Natural killer cell treated with Interleukin-12 subunit alpha and Interleukin-12 subunit beta and Interleukin-15 and Interleukin-18, amount 100 ng/mL, for 72 hours (primary cell): ENCODE measurements around the gene MRPL21. TPM values are rescaled to one million over a fixed set of nuclear protein-coding genes. Genes with fewer than 3 reads are reported as not detected.
A peak's percentile ranks its signal among the peaks of the same experiment; 100 is the strongest.

ENCODE experiments used
- ATAC-seq, 2 donors: fragments of 150-1000 bp; cut with Tn5 transposase in 1 of 2; sonication (Bioruptor Pico), chemical (Tn5 transposase) in 1 of 2; 2 replicates each; pipeline ENCODE4 v1.10.0; 2021
- DNase-seq: peaks from one replicate; pipeline ENCODE4 v3.0.0; 2022; ENCODE audit warnings: low spot score
- H3K27ac Mint-ChIP-seq, 2 donors: 1 replicate in 1 of 2; 2 replicates in 1 of 2; pipeline ENCODE4 v1.8.0; 2022; ENCODE audit warnings: mixed read lengths in 2 of 2, mild to moderate bottlenecking in 1 of 2, moderate library complexity in 1 of 2
- H3K27me3 Mint-ChIP-seq, 2 donors: 1 replicate in 1 of 2; 2 replicates in 1 of 2; pipeline ENCODE4 v1.8.0; 2022; ENCODE audit warnings: mixed read lengths in 2 of 2
- H3K36me3 Mint-ChIP-seq: one replicate; pipeline ENCODE4 v1.8.0; 2022; ENCODE audit warnings: mixed read lengths
- H3K4me1 Mint-ChIP-seq, 2 donors: 1 replicate in 1 of 2; 2 replicates in 1 of 2; pipeline ENCODE4 v1.8.0; 2022; ENCODE audit warnings: low read depth in 2 of 2, mixed read lengths in 2 of 2, mild to moderate bottlenecking in 1 of 2
- H3K4me3 Mint-ChIP-seq: one replicate; pipeline ENCODE4 v1.8.0; 2022; ENCODE audit warnings: mixed read lengths
- H3K9me3 Mint-ChIP-seq: 2 replicates; pipeline ENCODE4 v1.8.0; 2022; ENCODE audit warnings: mixed read lengths
- total RNA-seq, 2 donors: library from RNA; stranded (reverse); gene quantifications; one replicate each; pipeline ENCODE4 v1.2.3, GENCODE V29; 2022

The MRPL21 gene
- total RNA-seq, 2 donors from 2014 or later = 57.6 to 108 TPM

DNA sequence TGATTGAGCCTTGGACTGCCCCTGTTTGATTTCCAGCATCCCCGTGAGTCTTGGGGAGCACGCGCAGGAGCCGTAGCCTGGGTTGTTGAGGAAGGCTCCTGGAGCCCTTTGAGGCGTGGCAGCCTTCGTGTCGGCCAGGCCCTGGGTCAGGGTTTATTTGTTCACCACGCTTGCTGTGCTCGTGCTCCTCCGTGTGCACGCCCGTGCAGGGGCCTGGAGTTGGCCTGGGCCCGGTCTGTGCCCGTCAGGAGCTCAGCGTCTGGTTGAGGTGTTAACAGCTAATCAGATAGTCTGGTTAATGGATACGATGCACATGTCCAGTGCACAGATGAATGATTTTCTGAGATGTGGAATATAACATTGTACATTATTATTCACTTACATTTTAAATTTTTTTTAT, 8.1 kb upstream of the MRPL21 start:
- Mint-ChIP-seq H3K9me3 (no peaks in the 10 kb centered on the region), H3K4me3 (no peak overlapping the region), H3K27me3 (no peaks in the 10 kb centered on the region), H3K4me1 (peaks cover 0 to 5% of the 10 kb centered on the region in 2 donors), H3K36me3 (no peaks in the 10 kb centered on the region), H3K27ac (no peak overlapping the region)
- no peak for ATAC-seq
- DNase-seq = no peak

DNA sequence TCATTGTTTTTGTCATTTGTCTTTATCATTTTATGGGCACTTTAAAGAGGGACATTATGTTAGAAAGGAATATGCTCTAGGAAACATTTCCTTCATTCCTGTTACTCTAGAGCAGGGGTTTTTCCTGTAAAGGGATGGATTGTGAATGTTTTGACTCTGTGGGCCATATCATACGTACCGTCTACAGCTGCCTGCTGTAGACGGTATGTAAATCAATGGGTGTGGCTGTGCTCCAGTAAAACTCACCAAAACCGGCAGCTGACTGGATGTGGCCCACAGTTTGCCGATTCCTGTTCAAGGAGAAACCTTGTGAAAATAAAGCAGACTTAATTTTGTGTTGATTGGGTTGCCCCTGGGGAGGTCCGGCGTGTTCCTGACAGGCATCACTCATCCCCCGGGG, 7.3 kb upstream of the MRPL21 start:
- no peak for ATAC-seq
- peaks cover under 1 to 2% of the 10 kb centered on the region in 2 donors for H3K4me1 Mint-ChIP-seq
- DNase-seq = no peak

DNA sequence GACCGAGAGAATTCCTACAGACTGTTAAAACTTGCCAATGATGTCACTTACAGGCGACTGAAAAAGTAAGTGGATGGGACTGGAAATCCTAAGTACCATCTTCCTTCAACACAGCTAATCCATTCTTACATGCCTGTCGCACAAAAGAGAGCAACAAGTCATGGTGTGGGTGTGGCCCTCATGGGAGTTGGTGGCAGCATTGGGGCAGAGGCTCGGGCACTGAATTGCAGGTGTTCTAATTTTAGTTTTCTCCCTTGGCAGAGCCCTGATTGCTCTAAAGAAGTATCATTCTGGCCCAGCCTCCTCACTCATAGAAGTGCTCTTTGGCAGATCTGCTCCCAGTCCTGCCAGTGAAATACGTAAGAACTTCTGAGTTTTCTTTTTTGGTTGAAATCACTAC, 4.6 kb upstream of the MRPL21 start:
- ATAC-seq = no peak
- no peak for DNase-seq
- H3K4me1 Mint-ChIP-seq = peaks cover 20 to 24% of the 10 kb centered on the region in 2 donors
- no peaks in the 10 kb centered on the region for H3K36me3 Mint-ChIP-seq
- H3K4me3 Mint-ChIP-seq = no peak overlapping the region
- H3K9me3 Mint-ChIP-seq = no peaks in the 10 kb centered on the region
- no peaks in the 10 kb centered on the region for H3K27me3 Mint-ChIP-seq
- no peak overlapping the region for H3K27ac Mint-ChIP-seq

More for the DNA sequence above, 7.3 kb upstream of the MRPL21 start:
- no peak overlapping the region for H3K27ac Mint-ChIP-seq
- H3K9me3 Mint-ChIP-seq = no peaks in the 10 kb centered on the region
- H3K36me3 Mint-ChIP-seq = no peaks in the 10 kb centered on the region
- H3K4me3 Mint-ChIP-seq = no peak overlapping the region
- no peaks in the 10 kb centered on the region for H3K27me3 Mint-ChIP-seq

DNA sequence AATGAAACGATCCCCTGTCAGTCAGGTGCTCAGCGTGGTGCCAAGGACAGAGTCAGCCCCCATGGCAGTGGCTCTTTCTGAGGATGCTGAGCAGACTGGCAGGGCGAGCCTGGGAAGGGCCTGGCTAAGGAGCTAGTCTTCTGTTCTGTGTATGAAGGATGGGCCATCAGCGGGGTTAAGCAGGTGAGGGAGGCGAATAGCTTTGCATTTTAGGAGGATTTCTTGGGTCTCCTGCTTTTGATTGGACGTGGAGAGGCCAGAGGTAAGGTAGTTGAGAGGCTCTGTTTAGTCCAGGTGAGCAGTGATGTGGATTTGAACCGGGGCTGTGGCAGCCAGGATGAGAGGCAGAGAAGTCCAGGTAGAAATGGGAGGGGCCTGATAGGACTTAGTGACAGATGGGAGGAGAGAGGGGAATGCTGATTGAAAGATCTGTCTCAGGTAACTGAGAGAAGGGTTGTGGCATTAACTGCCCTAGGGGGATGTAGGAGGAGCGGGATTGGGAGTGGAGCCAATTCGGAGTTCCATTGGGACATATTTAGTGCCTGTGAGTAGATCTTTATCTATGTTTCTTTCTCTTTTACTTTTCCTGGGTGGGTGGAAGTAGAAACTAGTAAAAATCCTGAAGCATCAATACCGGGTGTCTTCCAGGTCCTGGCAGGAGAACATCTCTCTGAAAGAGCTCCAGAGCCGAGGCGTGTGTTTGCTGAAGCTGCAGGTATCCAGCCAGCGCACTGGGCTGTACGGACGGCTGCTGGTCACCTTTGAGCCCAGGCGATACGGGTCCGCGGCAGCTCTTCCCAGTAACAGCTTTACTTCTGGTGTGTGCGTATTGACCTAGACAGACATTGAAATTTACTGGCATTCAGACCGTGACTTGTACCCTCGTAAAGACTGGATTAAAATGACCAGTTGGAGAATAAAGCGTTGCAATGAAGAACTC, 2.1 kb upstream of the MRPL21 start:
- H3K4me1 Mint-ChIP-seq = peaks cover 38 to 41% of the 10 kb centered on the region in 2 donors
- H3K9me3 Mint-ChIP-seq = no peaks in the 10 kb centered on the region
- H3K4me3 Mint-ChIP-seq = peak overlapping the region; percentile 96
- no peak for DNase-seq
- H3K36me3 Mint-ChIP-seq = no peaks in the 10 kb centered on the region
- H3K27ac Mint-ChIP-seq = peak overlapping the region; percentile 88 to 96
- ATAC-seq = no peak
- no peaks in the 10 kb centered on the region for H3K27me3 Mint-ChIP-seq

DNA sequence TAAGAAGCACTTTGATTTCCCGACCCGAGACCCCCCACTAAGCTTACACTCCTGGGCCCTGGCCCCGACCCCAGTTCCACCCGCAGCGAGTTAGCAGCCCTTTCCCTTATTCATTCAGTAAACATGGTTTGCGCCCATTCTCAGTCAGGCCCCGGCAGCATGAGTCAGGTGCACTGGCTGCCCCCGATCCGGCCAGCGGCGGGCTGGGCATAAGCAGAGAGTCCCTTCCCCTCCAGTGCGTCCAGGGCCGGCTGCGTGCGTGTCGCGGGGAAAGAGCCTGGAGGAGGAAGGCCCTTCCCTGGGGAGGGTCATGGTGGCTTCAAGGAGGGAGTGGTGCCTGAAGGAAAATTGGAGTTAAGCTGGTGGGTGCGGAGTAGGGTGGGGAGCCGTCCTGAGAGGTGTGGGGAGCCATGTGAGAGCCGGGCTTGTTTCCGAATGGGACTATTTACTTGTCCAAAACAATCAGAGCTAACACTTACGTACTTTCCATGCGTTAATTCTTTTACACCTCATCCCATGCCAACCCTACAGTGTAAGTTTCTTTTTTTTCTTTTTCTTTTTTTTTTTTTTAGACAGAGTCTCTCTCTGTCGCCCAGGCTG, 716 bp upstream of the MRPL21 start:
- peaks cover 38 to 41% of the 10 kb centered on the region in 2 donors for H3K4me1 Mint-ChIP-seq
- no peaks in the 10 kb centered on the region for H3K9me3 Mint-ChIP-seq
- no peaks in the 10 kb centered on the region for H3K27me3 Mint-ChIP-seq
- no peaks in the 10 kb centered on the region for H3K36me3 Mint-ChIP-seq
- ATAC-seq = peak; percentile 46 to 54
- peak overlapping the region; percentile 88 to 96 for H3K27ac Mint-ChIP-seq
- H3K4me3 Mint-ChIP-seq = peak overlapping the region; percentile 96
- peak; percentile 66 for DNase-seq

GRCh38 chr11:68900835-68901381, 2.7 kb downstream of the MRPL21 start:
- Mint-ChIP-seq H3K4me1 (peaks cover 37 to 39% of the 10 kb centered on the region in 2 donors), H3K27me3 (no peaks in the 10 kb centered on the region), H3K27ac (no peak overlapping the region), H3K36me3 (no peaks in the 10 kb centered on the region), H3K4me3 (no peak overlapping the region), H3K9me3 (no peaks in the 10 kb centered on the region)
- no peak for ATAC-seq
- DNase-seq = no peak

GRCh38 chr11:68897441-68897840, 6.2 kb downstream of the MRPL21 start:
- Mint-ChIP-seq H3K27ac (no peak overlapping the region), H3K4me1 (peaks cover 9% of the 10 kb centered on the region in 2 donors), H3K36me3 (no peaks in the 10 kb centered on the region), H3K4me3 (no peak overlapping the region), H3K27me3 (no peaks in the 10 kb centered on the region), H3K9me3 (no peaks in the 10 kb centered on the region)
- DNase-seq (no peak), ATAC-seq (no peak)

DNA sequence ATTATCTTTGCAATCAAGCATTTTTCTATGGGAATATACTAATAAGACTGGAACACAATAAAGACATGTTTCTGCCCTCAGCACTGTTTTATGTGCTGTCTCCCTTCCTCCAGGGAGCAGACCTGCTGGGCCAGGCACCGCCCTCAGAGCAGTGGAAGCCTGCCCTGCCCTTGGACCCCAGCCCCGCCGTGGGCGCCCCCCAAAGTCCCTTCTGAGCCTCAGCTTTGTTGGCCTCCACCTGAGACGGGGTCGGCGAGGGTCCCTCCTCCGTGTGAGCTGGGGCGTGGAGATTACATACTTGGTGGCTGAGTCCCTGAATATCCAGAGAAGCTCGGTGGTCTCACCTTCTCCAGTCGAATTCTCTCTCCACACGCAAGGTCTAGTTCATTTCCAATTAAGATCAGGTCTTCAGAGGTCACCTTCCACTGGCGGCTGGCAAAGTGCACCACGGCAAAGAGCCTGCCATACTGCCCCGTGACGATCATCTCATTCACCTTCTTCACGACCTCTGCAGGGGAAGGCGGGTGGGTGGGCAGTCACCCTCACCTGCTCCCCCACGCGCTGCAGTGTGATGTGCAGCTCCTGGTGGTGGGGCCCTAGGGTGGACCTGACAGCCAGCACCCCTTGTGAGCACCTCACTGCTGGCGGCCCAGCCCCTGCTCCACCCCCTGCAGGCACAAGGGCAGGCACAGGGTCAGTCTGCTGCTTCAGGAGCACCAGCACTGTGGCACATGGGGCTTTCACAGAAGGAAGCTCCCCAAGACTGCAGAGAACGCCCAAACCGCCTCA, 7.3 kb downstream of the MRPL21 start:
- Mint-ChIP-seq H3K4me3 (no peak overlapping the region), H3K36me3 (no peaks in the 10 kb centered on the region), H3K9me3 (no peaks in the 10 kb centered on the region), H3K4me1 (peaks cover 0 to under 1% of the 10 kb centered on the region in 2 donors), H3K27ac (no peak overlapping the region), H3K27me3 (no peaks in the 10 kb centered on the region)
- DNase-seq (no peak), ATAC-seq (no peak)

DNA sequence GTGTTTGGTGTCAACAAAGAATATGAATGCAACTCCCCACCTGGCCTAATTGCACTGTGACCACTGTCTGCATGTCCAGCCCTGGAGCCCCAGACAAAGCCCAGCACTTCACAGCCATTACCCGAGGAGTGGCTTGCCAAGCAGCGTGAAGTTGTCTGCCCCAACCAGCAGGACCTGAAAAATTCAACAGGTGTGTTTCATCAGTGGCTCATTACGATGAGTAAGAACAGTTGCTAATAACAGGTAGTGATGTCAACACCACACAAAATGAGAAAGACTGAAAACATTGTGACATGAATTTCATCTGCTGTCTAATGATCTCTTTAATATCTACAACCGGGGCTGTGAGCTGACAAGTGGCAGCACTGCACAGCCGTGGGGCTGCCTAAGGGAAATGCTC, 10.3 kb downstream of the MRPL21 start:
- H3K27me3 Mint-ChIP-seq = no peaks in the 10 kb centered on the region
- no peak overlapping the region for H3K27ac Mint-ChIP-seq
- no peaks in the 10 kb centered on the region for H3K9me3 Mint-ChIP-seq
- DNase-seq (no peak), ATAC-seq (no peak)
- no peak overlapping the region for H3K4me3 Mint-ChIP-seq
- H3K4me1 Mint-ChIP-seq = no peaks in the 10 kb centered on the region
- no peaks in the 10 kb centered on the region for H3K36me3 Mint-ChIP-seq

- H3K4me1 Mint-ChIP-seq = no peaks in the 10 kb centered on the region
- no peaks in the 10 kb centered on the region for H3K36me3 Mint-ChIP-seq
- no peak overlapping the region for H3K4me3 Mint-ChIP-seq
- ATAC-seq (no peak), DNase-seq (no peak)
- H3K27me3 Mint-ChIP-seq = no peaks in the 10 kb centered on the region
- H3K9me3 Mint-ChIP-seq = no peaks in the 10 kb centered on the region
- no peak overlapping the region for H3K27ac Mint-ChIP-seq
Observed at GRCh38 chr11:68892576-68892975, 11.1 kb downstream of the MRPL21 start.

DNA sequence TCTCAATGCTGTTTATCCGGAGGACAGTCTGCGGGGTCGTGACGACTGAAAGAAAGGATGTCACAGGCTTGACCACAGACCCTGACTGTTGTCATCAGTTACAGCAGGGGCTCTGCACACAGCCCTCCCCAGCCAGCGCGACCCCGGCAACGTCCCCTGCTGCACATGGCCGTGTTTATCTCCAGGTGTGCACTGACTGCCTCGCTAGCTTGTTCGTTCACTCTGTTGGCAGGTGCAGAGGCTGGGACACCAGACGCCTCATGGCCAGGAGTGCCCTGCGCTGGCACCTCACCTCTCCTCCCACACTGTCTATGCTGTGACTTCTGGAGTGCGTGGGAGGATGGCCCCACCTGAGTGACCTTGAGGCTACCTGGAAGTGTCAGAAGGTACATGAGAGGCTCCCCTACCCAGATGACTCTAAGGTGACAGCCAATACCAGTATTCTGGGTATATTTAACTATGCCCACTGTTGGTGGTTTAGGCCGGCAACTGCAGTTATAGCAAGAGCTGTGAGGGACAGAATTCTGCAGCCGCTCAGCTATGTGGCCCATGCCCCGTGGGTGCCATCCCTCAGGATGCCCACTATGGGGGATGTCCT, 12.2 kb downstream of the MRPL21 start:
- H3K9me3 Mint-ChIP-seq = no peaks in the 10 kb centered on the region
- H3K4me3 Mint-ChIP-seq = no peak overlapping the region
- no peaks in the 10 kb centered on the region for H3K27me3 Mint-ChIP-seq
- no peaks in the 10 kb centered on the region for H3K36me3 Mint-ChIP-seq
- no peaks in the 10 kb centered on the region for H3K4me1 Mint-ChIP-seq
- H3K27ac Mint-ChIP-seq = no peak overlapping the region
- ATAC-seq (no peak), DNase-seq (no peak)

GRCh38 chr11:68890490-68891231, 13.0 kb downstream of the MRPL21 start:
- Mint-ChIP-seq H3K4me3 (no peak overlapping the region), H3K9me3 (no peaks in the 10 kb centered on the region), H3K27ac (no peak overlapping the region), H3K4me1 (no peaks in the 10 kb centered on the region), H3K27me3 (no peaks in the 10 kb centered on the region), H3K36me3 (no peaks in the 10 kb centered on the region)
- DNase-seq = no peak
- ATAC-seq = no peak

- no peak for ATAC-seq
- Mint-ChIP-seq H3K27me3 (no peaks in the 10 kb centered on the region), H3K36me3 (no peaks in the 10 kb centered on the region), H3K4me1 (no peaks in the 10 kb centered on the region), H3K9me3 (no peaks in the 10 kb centered on the region), H3K27ac (no peak overlapping the region), H3K4me3 (no peak overlapping the region)
- DNase-seq = no peak
Observed at GRCh38 chr11:68889948-68890446, 13.6 kb downstream of the MRPL21 start.
